Measurements from ENCODE around the gene TNS3.
"Not testable (repeated sequence)": the region's sequence is repeated elsewhere in the genome, so short reads cannot be mapped to it uniquely, and the experiment has no call there.

The TNS3 gene

GRCh38 chr7:47559306-47560220, 22.3 kb downstream of the TNS3 start:
- no peak for DNase-seq

DNA sequence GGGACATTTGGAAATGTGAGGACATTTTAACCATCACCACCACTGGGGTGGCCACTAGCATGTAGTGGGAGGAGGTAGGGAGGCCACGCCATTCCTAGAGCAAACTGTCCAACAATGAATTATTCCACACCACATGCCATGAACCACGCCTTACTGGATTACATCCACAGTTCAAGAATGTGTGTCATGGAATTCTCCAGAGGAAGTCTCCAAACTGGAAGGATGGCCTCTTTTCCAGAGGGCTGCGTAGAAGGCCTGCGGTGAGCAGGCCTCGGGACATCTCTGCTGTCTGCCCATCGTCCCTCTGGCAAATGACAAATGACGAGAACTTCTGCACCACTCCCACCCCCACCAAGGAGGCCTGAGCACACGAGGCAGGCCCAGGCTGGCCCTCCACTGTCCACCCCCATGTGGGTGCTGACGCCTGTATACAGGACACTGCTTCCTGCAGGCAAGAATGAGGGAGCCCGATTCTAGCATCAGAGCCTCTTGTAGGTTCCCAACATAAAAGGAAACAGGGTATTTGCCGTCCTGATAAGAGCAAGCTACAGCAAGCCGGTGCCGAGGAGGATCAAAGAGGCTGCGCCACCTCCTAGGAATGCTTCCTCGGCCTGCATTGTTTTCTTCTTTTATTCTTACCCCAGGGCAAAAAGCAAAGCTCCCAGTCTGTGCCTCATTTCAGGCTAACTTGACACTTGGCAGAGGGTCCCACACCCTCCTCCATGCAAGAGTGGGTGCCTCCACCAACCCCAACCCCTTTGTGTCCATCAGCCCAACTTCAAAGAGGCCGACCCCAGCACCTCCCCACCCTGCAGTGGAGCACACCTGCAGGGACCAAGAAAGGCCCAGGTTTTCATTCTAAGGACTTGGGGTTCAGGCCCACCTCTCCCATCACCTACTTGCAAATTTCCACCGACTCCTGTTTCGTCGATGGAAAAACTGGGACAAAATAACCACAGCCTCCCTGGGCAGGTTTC, 23.9 kb downstream of the TNS3 start:
- no peak for DNase-seq

- DNase-seq, result no peak
These were observed 24.6 kb downstream of the TNS3 start for GRCh38 chr7:47557317-47557693.

DNA sequence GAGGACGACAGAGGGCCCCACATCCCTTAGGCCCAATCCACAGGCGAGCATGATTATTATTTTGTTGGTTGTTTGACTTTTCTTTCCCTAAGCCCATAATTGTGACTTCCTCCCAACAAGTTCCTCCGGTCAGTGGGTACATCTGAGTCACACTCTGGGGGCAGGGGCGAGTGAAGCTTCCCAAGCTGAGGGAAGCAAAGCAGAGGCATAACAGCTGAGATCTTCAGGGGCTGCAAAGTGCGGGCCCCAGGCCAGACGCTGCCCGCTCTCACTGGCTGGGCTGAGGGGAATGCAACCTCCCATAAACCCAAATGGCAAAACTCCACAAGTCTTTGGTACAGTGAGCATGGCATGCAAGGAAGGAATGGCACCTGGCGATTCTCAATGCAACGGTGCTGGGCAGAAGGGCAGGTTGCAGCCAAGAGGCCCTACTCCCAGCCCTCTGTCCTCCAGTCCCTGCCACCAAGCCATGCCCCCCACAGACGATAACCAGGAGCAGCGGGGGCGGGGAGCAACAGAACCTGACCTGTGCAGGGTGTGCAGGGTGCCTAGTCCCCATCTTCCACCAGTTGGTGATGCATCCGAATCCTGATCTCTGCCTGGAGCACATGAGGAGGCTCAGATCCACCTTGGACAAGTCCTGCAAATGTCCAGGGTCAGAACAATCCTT, 25.3 kb downstream of the TNS3 start:
- DNase-seq, result no peak

DNA sequence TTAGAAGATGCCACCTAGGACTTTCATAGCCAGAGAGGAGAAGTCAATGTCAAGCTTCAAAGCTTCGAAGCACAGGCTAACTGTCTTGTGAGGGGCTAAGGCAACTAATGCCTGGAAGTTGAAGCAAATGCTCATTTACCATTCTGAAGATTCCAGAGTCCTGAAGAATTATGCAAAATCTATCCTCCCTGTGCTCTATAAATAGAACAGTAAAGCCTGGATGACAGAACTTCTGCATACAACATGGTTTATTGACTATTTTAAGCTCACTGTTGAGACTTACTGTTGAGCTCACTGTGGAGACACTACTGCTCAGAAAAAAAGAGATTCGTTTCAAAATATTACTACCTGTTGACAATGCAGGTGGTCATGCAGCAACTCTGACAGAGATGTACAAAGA, 28.6 kb downstream of the TNS3 start:
- no peak for DNase-seq

DNA sequence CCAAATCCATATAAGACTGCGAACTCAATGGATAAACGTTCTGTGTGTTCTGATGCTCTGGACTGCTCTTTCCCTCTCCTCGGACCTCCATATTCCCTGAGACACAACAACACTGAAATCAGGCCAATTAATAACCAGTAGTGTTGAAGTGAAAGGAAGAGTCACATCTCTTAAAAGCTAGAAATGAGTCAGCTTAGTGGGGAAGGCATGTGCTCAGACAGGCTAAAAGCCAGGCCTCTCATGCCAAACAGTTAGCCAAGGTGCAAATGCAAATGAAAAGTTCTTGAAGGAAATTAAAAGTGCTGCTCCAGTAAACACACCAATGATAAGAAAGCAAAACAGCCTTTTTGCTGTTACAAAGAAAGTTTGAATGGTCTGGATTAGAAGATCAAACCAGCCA, 29.3 kb downstream of the TNS3 start:
- DNase-seq, result no peak

DNA sequence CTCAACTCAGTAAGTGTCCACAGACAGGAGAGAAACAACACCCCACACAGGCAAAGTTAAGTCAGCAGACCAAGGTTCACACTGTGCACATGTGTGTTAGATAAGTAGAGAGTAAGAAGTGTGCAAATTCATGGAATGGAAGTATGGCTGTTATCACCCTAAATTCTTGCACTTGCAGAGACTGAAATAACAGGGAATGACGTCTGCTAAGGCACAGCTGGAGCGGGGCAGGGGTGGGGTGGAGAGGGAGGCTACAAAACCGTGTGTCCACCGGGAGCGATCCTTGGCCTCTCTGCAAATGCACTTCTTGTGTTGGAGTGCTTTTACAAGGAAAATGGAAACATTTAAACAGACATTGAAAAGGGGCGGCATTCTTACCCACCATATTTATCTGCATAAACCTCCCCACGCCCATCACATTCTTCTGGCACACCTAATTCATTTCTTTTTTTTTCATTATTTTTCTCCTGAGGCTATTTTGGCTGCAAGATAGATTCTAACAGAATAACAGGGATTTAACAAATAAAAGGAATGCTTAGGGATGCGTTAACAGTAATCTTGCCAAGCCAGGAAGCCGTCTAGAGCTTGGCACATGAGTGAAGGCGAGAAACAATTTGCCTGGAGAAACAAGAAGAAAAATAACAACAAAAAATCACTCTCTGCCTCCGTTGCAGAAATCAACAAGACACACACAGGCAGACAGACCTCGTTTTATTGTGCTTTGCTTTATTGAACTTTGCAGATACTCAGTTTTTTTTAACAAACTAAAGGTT, 30.1 kb downstream of the TNS3 start:
- no peak for DNase-seq

- no peak for DNase-seq
These were observed 31.0 kb downstream of the TNS3 start for GRCh38 chr7:47550788-47551470.

GRCh38 chr7:47549916-47550315, 32.0 kb downstream of the TNS3 start:
- DNase-seq, result no peak

- no peak for DNase-seq
These were observed 32.5 kb downstream of the TNS3 start for GRCh38 chr7:47549397-47549796.

GRCh38 chr7:47548546-47548945, 33.4 kb downstream of the TNS3 start:
- no peak for DNase-seq

GRCh38 chr7:47546733-47547494, 35.0 kb downstream of the TNS3 start:
- DNase-seq, result no peak

- DNase-seq, result no peak
These were observed 35.7 kb downstream of the TNS3 start for GRCh38 chr7:47546171-47546570.

DNA sequence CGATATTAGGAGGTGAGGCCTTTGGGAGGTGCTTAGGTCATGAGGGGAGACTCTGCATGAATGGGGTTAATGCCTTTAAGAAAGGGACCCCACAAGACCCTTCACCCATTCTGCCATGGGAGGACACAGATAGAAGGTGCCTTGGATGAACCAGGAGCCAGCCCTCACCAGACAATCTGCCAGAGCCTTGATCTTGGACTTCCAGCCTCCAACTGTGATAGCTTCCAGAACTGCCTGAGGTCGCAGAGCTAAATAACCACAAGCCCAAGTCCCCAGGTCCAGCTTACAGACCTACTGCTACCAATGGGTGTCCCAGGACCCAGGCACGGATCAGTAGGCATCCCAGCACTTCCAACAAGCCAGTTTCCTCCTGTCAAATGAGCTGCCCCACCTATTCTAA, 37.5 kb downstream of the TNS3 start:
- no peak for DNase-seq

GRCh38 chr7:47543714-47544113, 38.2 kb downstream of the TNS3 start:
- DNase-seq, result no peak

DNA sequence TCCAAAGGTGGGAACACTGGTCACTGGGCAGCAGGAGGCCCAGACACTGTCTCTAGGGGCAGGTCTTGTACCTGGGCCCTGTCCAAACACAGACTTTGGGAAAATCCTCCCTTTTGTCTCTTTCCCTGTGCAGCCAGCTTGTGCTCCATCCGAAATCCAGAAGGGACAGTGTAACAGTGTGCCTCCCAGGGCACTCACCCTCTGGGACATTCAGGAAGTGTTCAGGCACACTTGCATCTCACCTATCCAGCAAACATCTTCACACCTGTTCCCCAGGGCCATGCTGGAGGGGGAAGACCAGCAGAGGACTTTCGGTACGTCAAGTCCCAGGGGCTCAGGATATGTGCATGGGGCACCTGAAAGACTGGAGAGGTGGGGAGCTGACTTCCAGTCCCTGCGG, 38.9 kb downstream of the TNS3 start:
- DNase-seq, result no peak

DNA sequence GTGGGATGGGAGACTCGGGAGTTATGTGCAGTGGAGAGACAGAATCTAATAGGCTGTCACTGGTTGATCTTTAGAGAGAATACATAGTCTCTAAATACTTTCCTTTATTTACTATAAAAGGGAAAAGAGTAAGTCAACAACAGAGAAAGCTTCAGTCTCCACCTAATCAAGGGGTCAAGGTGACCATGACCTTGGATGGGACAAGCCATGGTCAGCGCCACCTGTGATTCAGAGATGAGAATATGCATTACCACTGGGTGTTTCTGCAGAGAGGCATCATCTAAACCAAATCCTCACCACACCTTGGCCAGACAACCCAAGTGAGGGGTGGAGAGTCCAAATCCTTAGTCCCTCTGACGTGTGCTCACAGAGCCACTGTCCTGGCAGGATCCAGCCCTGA, 39.9 kb downstream of the TNS3 start:
- no peak for DNase-seq

- not testable (repeated sequence) for DNase-seq
These were observed 40.4 kb downstream of the TNS3 start for GRCh38 chr7:47541485-47541884.

GRCh38 chr7:47540387-47541350, 41.2 kb downstream of the TNS3 start:
- no peak for DNase-seq

GRCh38 chr7:47540053-47540386, 41.9 kb downstream of the TNS3 start:
- no peak for DNase-seq

Measured in OCI-M1 (cell line).